K562 (cell line): ENCODE measurements around the gene ALG1. TPM values are rescaled to one million over a fixed set of nuclear protein-coding genes. Genes with fewer than 3 reads are reported as not detected.
"Not testable (repeated sequence)": the region's sequence is repeated elsewhere in the genome, so short reads cannot be mapped to it uniquely, and the experiment has no call there.

ENCODE experiments used
- ATAC-seq: fragments of 200-7000 bp; cut with Tn5 transposase; 3 replicates; pipeline ENCODE4 v1.9.1; 2020; ENCODE audit warnings: moderate library complexity
- BruUV-seq: library from RNA; stranded (reverse); fragments of 400-500 nt; replicated peaks from 2 replicates; lab custom pipeline; 2021; lab: Mats Ljungman, UMichigan
- CTCF ChIA-PET: fragments of 300-600 bp; formaldehyde crosslinking; extraction: SDS; loops from one replicate; lab custom pipeline; 2021; ENCODE audit warnings: low intra/inter-chr PET ratio; lab: Yijun Ruan, JAX
- POLR2A ChIA-PET: fragments of 300-600, 350-650 bp; sonication (Branson Sonifier 250); formaldehyde crosslinking; extraction: SDS; loops from one replicate; lab custom pipeline; 2021; ENCODE audit warnings: antibody characterized with exemption, inconsistent platforms; lab: Yijun Ruan, JAX
- DNase-seq, 4 experiments: peaks; one replicate each; pipeline versions ENCODE4 v3.0.0 to v3.0.0-alpha.2; 2011 to 2018; ENCODE audit warnings: low spot score in 3 of 4, mixed read lengths in 3 of 4; ENCODE audit errors: extremely low read depth in 1 of 4
- FAIRE-seq: peaks from 2 replicates; lab custom pipeline; 2011; peaks lifted over from hg19 to GRCh38; lab: Jason Lieb, UNC
- H2AFZ ChIP-seq: 2 replicates; pipeline ENCODE4 v1.6.0; 2011; ENCODE audit warnings: low read depth, low read length, control low read depth, inconsistent platforms
- H3K27ac ChIP-seq: fragments of 200-600 bp; 3 replicates; pipeline ENCODE4 v1.8.0; 2011; ENCODE audit warnings: low read depth, mild to moderate bottlenecking, control low read depth, inconsistent platforms, low read length, moderate library complexity, mixed read lengths; ENCODE audit errors: extremely low read depth
- H3K27me3 ChIP-seq, 2 experiments: fragments of 300-600 bp in 1 of 2; 2 replicates in 1 of 2; 3 replicates in 1 of 2; pipeline versions ENCODE4 v1.6.0 to v1.8.0; 2011; ENCODE audit warnings: inconsistent platforms in 2 of 2, low read length in 2 of 2, mild to moderate bottlenecking in 1 of 2, mixed read lengths in 1 of 2, moderate library complexity in 1 of 2; ENCODE audit not compliant: control insufficient read depth in 2 of 2, insufficient read depth in 2 of 2
- H3K36me3 ChIP-seq: fragments of 300-600 bp; 3 replicates; pipeline ENCODE4 v1.8.0; 2011; ENCODE audit warnings: mild to moderate bottlenecking, low read length, inconsistent platforms; ENCODE audit not compliant: control insufficient read depth, insufficient read depth
- H3K4me1 ChIP-seq, 2 experiments: fragments of 200-600 bp in 1 of 2; replicated peaks in 1 of 2; 2 replicates in 1 of 2; 3 replicates in 1 of 2; pipeline versions ENCODE4 v1.5.1 to v1.8.0; 2011; ENCODE audit warnings: inconsistent platforms in 2 of 2, low read length in 2 of 2, mild to moderate bottlenecking in 1 of 2, mixed read lengths in 1 of 2, moderate library complexity in 1 of 2; ENCODE audit not compliant: control insufficient read depth in 2 of 2, insufficient read depth in 2 of 2
- H3K4me2 ChIP-seq: 2 replicates; pipeline ENCODE4 v1.6.1; 2011; ENCODE audit warnings: low read length, control low read depth, inconsistent platforms, mixed read lengths; ENCODE audit not compliant: insufficient read depth
- H3K4me3 ChIP-seq: fragments of 200-600 bp; sonication (generic), shearing (Covaris generic); 2 replicates; pipeline ENCODE4 v1.5.1; 2016; ENCODE audit warnings: control low read depth, inconsistent platforms
- H3K79me2 ChIP-seq: fragments of 200-600 bp; 3 replicates; pipeline ENCODE4 v1.8.0; 2011; ENCODE audit warnings: low read length, inconsistent platforms; ENCODE audit not compliant: control insufficient read depth, insufficient read depth
- H3K9ac ChIP-seq, 2 experiments: 2 replicates each; pipeline versions ENCODE4 v1.6.0 to v1.6.1; 2011; ENCODE audit warnings: low read depth in 2 of 2, low read length in 2 of 2, control low read depth in 1 of 2, inconsistent platforms in 1 of 2, mild to moderate bottlenecking in 1 of 2, mixed read lengths in 1 of 2; ENCODE audit not compliant: insufficient read depth in 1 of 2
- H3K9me1 ChIP-seq: one replicate; pipeline ENCODE4 v1.6.0; 2011; ENCODE audit warnings: inconsistent platforms, mild to moderate bottlenecking, low read length, moderate library complexity; ENCODE audit not compliant: control insufficient read depth, insufficient read depth
- H3K9me3 ChIP-seq: replicated peaks from 2 replicates; pipeline ENCODE4 v1.5.1; 2011; ENCODE audit warnings: low read depth, low read length, inconsistent platforms; ENCODE audit not compliant: control insufficient read depth, insufficient read depth
- H4K20me1 ChIP-seq: replicated peaks from 2 replicates; pipeline ENCODE4 v1.6.1; 2011; ENCODE audit warnings: low read length, inconsistent platforms, mixed read lengths; ENCODE audit not compliant: control insufficient read depth, insufficient read depth
- WGBS: fragments of 100-300 bp; shearing (Covaris generic); methylation state at CpG from one replicate; pipeline ENCODE4 v1.1.6; 2016; ENCODE audit warnings: low coverage, mixed read lengths; ENCODE audit not compliant: insufficient coverage; ENCODE audit errors: missing lambda C conversion rate; 5-methylcytosine and 5-hydroxymethylcytosine counted together
- in situ Hi-C: fragments of 300-500 bp; cut with MboI; formaldehyde crosslinking; loops from 4 replicates; pipeline ENCODE4 v1.15.0; 2018; ENCODE audit warnings: inconsistent platforms, mixed read lengths
- intact Hi-C: fragments of 100-400 bp; cut with micrococcal nuclease; formaldehyde crosslinking; loops from 2 replicates; pipeline ENCODE4 v1.14.2; 2022
- polyA plus RNA-seq, 8 experiments: library from polyadenylated mRNA; depleted of rRNA in 4 of 8; stranded (reverse) in 5 of 8; unstranded in 3 of 8; fragments of >200 nt; fragmentation: Nextera tagmentation in 2 of 8; fragmentation: Illumina TruSeq in 1 of 8; extraction: Ambion mirVana in 2 of 8; extraction: Trizol in 1 of 8; gene quantifications; 2 replicates each; pipeline versions ENCODE4 v1.2.1 to v1.2.3, GENCODE V29; 2011 to 2014; ENCODE audit warnings: inconsistent platforms in 1 of 8, missing spikeins in 1 of 8
- total RNA-seq, 7 experiments: library from RNA; depleted of rRNA in 6 of 7; stranded (reverse); fragments of >200 nt in 6 of 7; fragmentation: Illumina TruSeq in 2 of 7; extraction: Trizol in 2 of 7; gene quantifications; 2 replicates each; pipeline versions ENCODE4 v1.2.1 to v1.2.3, GENCODE V29; 2011 to 2021; ENCODE audit warnings: low replicate concordance in 1 of 7

ALG1 gene
- total and polyA plus RNA-seq, 9 of the 15 experiments (the other 6 are each of a cell fraction or from before 2014, with no cell fraction given): 1.1 to 26.4 (median 18.3) TPM

DNA sequence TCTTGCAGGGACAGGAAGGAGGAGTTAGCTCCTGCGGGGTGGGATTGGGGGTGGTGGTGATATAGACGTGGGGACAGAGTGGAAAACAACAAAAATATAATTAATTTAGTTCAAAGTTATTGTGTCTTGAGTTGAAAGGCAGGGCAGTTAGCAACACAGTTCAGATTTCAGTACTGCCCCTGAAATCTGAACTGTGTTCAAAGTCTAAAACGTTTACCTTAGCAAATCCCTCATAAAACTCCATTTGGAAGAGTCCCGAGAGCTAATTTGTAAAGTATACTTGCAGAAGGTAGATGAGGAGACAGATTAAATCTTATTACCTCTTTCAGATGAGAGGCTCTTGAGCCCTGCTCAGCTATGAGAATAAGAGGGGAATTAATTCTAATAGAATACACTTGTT is 27.5 kb downstream of the ALG1 start:
- H3K4me3 ChIP-seq, CTCF ChIA-PET, H3K9me1 ChIP-seq, in situ Hi-C loops, H3K4me1 ChIP-seq, DNase-seq, ATAC-seq, H3K4me2 ChIP-seq, H3K9ac ChIP-seq, BruUV-seq, H3K36me3 ChIP-seq, H3K27ac ChIP-seq, H4K20me1 ChIP-seq, H3K27me3 ChIP-seq, H2AFZ ChIP-seq, H3K9me3 ChIP-seq, FAIRE-seq, intact Hi-C loops, H3K79me2 ChIP-seq: not testable (repeated sequence)
- 17% methylated on average over 2 of the region's 4 CpGs for WGBS
- POLR2A ChIA-PET: interaction anchor here (1.0 to 1.2 kb wide), 2 partner anchors 15 to 67 kb away, joined by 3 read pairs; no protein-coding TSS in a partner anchor

DNA sequence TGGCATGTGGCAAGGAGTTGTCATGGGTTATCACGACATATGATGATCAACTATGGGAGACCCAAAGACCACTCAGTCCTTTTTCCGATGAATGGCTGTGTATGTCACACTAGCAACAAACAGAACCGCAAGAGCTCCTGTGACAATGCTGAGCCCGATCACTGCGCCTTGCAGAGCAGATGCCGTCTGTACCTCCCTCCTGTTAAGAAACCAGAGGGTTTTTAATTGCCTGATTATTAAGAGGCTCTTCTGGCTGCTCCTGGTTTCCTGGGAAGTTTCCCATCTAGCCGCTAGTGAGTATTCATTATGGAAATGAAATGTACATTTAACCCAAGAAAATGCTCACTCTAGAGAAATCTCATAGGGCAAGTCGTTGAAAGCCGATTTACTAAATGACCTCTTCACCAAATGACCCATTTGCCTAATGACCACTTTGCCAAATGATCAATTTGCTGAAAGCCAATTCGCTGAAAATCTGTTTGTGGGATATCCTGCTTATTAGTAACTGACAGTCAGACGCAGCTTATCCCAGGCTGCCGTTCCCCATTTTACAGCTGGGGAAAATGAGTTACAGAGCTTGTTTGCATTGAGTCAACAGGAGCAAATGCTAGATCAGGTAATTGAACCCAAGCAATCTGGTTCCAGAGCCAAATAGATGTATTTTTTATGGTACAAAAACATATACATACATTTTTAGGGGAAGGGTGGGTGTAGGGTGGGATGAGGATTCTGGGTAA is 31.8 kb downstream of the ALG1 start:
- CTCF ChIA-PET, H3K27me3 ChIP-seq, POLR2A ChIA-PET, DNase-seq, H4K20me1 ChIP-seq, H3K27ac ChIP-seq, intact Hi-C loops, H3K79me2 ChIP-seq, H3K9me1 ChIP-seq, BruUV-seq, H3K36me3 ChIP-seq, H3K4me2 ChIP-seq, H3K4me1 ChIP-seq, H3K4me3 ChIP-seq, FAIRE-seq, H3K9ac ChIP-seq, H2AFZ ChIP-seq, in situ Hi-C loops, H3K9me3 ChIP-seq, ATAC-seq: not testable (repeated sequence)
- WGBS: 17% methylated on average over 12 of the region's 12 CpGs

DNA sequence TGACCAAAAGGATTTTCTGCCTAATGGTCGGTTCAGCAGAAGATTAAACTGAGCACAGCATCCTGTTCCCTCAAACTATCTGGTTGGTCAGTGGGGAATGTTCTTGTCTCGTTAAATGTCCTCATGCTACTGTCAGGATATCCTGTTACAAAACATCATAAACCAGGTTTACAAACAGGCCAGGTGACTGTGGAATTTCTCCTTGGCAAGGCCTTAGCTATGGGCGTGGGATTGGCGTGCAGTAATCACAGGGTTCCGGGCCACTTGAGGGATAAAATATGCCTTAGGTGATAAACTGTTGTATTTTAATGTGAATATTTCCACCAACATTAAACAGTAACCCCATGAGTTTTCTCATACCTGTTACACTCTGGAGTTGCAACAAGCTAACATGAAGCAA is 33.4 kb downstream of the ALG1 start:
- BruUV-seq, H3K79me2 ChIP-seq, H3K36me3 ChIP-seq, DNase-seq, FAIRE-seq, intact Hi-C loops, H3K9ac ChIP-seq, H4K20me1 ChIP-seq, H3K9me1 ChIP-seq, H3K4me1 ChIP-seq, ATAC-seq, H3K9me3 ChIP-seq, in situ Hi-C loops, H3K4me3 ChIP-seq, H3K27me3 ChIP-seq, POLR2A ChIA-PET, H3K4me2 ChIP-seq, H3K27ac ChIP-seq, CTCF ChIA-PET, H2AFZ ChIP-seq: not testable (repeated sequence)
- WGBS: 23% methylated on average over 3 of the region's 5 CpGs
